ENCODE measurements around the gene LRRFIP2.

DNA sequence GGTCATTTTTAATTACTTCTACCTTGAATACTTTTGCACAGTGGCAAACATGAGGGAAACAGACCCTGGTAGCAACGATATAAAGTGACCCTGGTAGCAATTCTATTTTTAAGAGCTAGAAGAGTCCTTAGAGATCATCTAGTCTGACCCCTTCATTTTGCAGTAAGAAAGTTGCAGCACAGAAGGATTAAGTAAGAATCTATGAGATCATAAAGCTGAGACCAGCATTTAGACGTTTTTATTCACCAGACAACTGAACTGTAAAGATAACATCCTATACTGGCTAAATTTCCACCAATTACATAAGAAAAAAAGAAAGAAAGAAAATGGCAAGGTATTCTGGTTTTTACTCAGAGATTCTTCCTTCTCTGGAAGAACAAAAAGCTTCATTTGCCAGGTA, 49.9 kb downstream of the LRRFIP2 start:
- no peak for TF ChIP-seq EZH2 (IDR thresholded peaks at IDR 0.05)
- TF ChIP-seq, protein P1, sequence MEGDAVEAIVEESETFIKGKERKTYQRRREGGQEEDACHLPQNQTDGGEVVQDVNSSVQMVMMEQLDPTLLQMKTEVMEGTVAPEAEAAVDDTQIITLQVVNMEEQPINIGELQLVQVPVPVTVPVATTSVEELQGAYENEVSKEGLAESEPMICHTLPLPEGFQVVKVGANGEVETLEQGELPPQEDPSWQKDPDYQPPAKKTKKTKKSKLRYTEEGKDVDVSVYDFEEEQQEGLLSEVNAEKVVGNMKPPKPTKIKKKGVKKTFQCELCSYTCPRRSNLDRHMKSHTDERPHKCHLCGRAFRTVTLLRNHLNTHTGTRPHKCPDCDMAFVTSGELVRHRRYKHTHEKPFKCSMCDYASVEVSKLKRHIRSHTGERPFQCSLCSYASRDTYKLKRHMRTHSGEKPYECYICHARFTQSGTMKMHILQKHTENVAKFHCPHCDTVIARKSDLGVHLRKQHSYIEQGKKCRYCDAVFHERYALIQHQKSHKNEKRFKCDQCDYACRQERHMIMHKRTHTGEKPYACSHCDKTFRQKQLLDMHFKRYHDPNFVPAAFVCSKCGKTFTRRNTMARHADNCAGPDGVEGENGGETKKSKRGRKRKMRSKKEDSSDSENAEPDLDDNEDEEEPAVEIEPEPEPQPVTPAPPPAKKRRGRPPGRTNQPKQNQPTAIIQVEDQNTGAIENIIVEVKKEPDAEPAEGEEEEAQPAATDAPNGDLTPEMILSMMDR (IDR thresholded peaks at IDR 0.05), result no peak
